CD4-positive, alpha-beta T cell treated with Interleukin-10 for 1 hour (primary cell): ENCODE measurements around the gene KIF26B.
"Not testable (repeated sequence)": the region's sequence is repeated elsewhere in the genome, so short reads cannot be mapped to it uniquely, and the experiment has no call there.

Source experiments
- DNase-seq: peaks from one replicate; pipeline ENCODE4 v3.0.0-alpha.2; 2020

The KIF26B gene

DNA sequence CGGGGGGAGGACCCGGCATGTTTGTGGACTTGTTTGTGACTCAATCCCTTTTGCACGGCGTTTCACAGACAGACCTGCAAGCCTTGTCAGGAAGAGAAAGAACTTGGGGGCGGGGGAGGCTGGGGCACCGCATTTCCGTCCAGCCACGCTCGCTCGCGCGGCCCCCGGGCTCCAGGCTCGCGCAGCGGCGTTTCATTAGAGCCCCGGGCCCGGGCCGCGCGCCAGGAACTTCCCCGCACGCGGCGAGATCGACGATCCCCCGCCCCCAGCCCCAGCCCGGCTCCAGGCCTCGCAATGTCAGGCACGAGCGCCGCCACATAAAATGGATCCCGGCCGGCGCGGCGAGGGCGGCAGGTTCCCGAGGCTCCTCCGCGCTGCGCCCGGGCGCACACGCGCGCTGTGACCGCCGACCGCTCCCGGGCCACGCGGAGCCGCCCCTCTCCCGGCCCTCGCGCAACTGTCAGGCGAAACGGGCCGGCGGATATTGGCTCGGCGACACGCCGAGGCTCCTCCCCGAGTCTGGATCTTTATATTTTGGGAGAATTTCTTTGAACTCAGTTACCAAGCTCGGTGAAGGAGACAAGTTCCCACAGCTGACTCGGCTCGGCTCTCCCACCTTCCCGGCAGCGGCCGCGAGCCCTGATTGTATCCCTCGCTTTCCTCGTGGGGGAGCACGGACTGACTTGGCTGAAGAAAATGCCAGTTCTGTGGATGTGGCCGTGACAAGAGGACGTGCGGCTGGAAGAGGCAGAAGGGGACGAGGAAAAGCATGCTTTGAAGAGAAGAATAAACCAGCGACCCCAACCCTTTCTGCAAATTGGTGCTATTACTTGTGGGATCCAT lies at the start of gene KIF26B:
TSS of gene KIF26B (plus strand) at position 557 of the 843 bp plus-strand sequence. CDS start 440 bp downstream, outside the sequence.
- DNase-seq, result no peak

DNA sequence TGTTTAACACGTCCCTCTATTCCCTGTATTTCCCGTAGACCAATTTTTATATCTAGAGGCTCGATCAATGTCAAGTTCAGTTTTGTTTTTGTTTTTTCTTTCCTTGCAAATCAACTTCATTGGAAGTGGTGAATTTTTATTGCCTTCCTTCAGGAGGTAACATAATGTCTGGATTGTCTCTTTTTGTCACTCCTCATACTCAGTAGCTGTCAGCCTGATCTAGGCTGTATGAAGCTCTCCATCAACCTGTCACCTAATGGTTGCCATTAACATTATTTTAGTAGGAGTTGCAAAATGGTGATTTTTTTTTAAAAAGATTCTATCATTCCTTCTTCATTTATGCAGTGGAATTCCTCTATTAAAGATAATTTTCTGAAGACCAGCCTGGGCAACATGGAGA lies 49.7 kb upstream of the KIF26B start:
- no peak for DNase-seq

DNA sequence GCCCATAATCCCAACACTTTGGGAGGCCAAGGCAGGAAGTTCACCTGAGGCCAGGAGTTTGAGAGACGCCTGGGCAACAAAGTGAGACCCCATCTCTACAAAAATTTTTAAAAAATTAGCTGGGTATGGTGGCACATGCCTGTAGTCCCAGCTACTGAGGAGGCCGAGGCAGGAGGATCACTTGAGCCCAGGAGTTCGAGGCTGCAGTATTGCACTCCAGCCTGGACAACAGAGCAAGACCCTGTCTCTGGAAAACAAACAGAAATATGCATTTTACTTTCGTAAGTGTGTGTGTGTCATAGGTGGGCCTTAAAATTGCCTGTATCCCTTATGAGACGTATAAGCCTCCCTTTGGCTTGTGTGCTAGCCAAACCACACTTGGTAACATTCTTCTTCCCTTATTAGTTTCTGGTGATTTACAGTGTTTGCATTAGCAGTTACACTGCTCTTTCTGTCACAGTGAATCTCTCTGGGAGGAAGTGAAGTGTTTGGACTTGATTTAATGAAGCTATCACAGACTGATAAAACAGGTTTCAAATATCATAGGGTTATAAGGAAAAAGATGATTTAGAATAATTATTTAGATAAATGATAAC lies 48.9 kb upstream of the KIF26B start:
- DNase-seq, result no peak

DNA sequence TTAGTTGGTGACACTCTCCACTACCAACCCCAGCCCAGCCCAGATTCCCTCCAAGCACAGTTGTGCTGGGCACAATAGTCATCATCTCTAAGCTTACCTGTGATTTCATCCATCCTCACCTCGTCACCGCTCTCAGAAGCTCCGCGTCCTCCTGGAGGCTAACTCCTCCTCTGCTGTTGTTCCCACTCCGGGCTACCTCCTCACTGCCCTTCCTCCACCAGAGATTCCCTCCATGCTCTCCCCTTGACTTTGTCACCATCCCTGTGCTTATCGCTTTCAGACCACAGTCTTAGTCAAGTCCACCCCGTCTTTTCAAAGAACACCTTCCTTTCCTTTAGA lies 47.0 kb upstream of the KIF26B start:
- DNase-seq, result no peak

DNA sequence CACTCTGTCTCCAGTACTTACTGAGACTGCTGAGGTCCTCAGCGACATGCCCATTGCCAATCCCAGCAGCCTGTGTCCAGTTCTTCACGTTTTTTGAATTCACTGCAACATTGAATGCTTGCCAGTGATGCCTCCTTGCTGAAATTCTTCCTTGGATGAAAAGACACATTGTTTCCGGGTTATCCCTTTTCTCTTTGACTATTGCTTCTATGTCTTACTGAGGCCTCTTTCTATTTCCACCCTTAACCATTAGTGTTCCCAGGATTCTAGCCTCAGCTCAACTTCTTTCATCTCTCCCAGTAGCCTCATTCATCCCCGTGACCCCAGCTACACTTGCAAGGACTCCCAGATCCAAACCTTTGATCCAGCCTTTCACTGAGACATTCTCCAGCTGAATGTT lies 46.5 kb upstream of the KIF26B start:
- DNase-seq, result no peak

DNA sequence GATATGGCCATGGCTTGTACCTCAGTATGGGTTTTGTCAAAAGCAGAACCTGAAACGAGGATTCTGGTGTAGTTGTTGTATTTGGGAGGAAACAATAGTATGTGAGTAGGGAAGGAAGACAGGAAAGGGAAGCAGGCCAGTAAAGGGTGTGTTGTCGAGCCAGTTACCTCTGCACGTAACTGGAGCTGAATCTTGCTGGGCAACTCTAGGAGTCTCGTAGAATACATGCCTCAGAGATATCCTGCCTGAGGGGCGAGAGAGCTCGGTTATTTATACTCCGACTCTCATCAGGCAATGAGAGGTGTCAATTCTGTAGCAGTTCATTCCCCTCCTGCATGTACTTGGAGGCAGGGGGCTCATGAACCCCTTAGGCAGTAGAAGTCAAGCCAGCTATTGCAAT lies 45.9 kb upstream of the KIF26B start:
- no peak for DNase-seq

DNA sequence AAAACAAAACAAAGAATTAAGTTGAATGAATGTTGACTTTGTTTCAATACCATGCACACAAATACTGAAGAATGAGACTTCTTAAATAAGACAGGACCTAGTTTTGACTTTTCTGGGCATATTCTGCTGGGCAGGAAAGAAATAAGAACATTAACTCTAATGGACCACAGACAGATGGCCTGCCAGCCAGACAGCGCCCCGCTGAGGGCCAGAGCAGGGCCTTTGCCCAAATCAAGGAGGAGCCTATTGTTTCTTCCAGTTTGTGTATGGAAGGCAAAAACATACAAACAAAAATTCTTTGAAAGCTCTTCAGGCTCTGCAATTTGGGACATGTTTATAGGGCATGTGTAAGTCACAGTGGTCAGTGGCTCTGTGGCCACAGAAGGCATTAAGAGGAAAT lies 44.4 kb upstream of the KIF26B start:
- DNase-seq, result no peak

DNA sequence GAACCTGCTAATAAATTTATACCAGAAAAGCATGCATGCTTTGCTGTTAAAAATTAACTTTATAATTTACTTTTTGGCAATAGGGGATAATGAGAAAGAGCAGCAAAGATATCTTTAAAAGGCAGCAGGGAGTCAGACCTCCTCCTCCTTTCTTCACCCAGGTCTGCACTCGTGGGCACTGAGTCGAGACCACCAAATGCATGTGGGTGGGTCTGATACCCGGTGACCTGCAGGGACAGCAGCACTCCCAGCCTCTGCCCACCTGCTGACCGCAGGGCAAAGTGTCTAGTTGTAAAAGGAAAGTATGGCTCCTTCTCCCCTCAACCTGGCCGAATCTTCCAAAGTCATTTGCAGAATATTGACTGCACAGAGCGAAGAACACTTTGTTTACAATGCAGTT lies 43.7 kb upstream of the KIF26B start:
- DNase-seq, result no peak

DNA sequence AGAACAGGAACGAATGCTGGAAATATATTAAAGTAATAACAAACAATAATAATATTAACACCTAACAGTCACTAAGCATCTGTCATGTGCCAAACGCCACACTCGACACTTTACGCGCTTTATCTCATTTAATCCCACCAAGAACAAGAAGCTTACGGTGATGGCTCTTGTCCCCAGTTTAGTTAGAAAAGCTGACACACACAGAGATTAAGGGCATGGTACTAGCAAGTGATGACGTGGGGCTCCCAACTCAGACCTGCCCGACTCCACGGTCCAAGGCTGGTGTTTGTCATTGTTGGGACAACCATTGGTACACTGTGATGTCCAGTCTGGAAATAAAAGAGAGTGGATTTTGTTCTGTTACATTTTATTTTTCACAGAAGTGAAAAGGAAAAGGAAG lies 41.1 kb upstream of the KIF26B start:
- DNase-seq, result no peak

DNA sequence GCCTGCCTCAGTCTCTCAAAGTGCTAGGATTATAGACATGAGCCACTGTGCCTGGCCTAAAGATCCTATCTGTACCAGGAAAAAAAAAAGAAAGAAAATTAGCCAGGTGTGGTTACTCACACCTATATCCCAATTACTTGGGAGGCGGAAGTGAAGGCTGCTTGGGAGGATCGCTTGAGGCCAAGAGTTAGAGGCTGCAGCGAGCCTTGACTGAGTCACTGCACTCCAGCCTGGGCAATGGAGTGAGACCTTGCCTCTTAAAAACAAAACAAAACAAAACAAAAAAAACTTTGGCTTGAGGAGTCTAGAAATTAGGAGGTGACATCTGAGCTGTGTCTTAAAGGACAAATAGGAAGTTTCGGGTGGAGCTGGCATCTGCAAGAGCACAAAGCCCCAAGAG lies 38.7 kb upstream of the KIF26B start:
- DNase-seq, result no peak

DNA sequence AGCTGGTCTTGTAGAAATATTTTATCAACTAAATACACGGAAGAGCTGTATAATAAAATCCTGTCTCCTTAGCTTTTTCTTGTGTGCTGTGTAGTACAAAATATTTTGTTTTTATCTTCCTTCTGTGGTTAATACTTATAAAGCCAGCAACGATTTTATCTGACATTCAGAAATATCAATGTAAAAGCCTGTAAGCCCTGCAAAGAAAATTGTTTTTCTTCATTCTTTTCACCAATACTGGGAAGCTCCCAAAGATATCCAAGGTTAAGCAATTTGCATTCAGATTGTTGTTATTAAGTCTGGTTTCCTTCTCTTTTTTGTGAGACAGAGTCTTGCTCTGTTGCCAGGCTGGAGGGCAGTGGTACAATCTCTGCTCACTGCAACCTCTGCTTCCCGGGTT lies 38.0 kb upstream of the KIF26B start:
- DNase-seq, result no peak

DNA sequence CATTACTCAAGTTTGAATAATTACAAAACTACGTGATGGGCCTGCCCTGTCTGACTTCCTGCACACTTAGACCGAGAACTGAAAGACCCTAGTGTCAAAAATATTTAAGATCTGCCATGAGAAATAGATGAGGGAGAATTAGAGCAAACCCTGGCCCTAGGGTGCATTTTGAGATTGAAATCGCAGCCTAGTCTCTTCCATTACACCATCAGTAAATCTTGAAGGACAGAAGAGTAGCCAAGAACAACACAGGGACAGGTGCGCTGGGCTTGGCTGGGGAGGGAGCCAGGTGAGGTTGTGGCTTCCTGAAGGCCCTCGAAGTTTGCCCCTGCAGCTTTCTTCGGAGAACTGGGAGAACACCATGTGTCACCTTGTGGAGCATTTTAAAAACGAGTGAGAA lies 36.7 kb upstream of the KIF26B start:
- no peak for DNase-seq

DNA sequence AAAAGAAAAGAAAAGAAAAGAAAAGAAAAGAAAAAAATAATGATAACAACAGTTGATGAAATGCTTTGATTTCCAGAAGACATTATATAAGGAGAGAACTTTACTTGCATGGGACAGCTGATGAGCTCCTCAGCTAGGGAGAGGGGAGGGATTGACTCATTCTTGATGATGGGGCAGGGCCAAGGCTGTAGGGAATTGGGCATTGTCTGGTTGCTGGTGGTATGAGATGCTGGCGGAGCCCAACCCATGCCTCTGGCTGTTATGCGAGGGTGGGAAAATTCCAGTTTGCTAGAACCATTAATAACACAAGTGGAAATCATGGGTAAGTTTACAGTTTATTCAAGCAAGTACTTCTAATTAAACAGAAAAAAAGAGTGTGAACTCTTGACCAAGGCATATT lies 36.0 kb upstream of the KIF26B start:
- no peak for DNase-seq

DNA sequence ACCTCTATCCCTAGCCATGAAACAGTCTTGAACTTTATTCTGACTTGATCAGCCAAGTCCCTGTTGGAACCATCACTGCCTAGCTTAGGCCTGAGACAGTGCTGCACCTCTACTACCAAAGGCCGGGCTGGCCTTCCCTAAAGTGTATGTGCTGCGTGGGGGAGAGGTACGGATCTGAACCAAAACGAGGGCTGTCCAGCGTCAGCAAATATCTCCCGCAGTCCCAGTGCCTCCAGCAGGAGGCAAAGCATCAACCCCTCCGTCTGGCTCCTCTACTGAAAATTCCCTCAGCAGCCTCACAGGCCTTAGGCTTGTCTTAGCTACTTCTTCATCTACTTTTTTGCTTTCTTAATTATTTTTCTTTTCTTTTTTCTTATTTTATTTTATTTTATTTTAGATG lies 33.3 kb upstream of the KIF26B start:
- no peak for DNase-seq

DNA sequence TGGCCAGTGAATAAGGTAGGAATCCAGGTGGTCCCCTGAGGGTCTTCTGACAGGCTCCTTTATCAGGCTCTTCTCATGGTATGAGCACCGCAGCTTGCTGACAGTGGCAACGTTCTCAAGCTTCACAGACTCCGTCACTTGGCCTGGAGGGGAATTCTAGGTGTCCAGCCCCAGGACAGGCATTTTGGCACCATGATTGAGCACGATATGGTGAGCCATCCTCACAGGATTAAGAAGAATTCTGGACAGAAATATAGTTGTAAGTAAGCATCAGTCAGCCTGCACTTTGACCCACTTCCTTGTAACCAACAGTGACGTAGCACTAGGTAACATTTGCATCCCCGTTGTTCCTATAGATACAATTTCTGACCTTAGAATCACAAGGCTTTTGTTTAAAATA lies 30.5 kb upstream of the KIF26B start:
- DNase-seq, result no peak

DNA sequence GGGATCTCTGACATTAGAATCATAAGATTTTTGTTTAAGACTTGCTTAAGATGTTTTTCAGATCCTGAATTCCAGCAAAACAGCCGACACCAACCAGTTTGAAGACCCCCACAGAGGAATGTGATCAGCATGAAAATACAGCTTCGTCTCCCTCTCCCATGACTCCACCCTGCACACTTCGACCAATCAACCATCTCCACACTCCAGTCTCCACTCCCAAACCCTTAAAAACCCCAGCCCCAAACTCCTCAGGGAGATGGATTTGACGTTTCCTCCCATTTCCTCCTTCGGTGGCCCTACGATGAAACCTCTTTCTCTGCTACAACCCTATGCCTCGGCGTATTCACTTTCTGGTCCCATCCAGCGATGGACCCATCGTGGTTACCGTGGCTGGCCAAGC lies 30.1 kb upstream of the KIF26B start:
- DNase-seq, result no peak

DNA sequence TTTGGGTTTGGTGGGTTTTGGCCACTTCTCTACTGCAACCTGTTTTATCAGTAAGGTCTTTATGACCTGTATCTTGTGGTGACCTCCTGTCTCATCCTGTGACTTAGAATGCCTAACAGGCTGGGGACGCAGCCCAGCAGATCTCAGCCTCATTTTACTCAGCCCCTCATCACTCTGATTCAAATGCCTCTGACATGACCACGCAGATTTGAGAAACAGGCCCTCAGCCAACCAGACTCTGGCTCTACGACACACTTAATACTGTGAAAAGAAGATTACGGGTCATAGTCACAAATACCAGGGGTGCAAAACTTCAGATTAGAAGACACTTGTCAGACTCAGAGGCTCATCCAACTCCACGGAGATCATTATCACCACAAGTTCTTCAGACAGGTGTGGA lies 28.3 kb upstream of the KIF26B start:
- no peak for DNase-seq

DNA sequence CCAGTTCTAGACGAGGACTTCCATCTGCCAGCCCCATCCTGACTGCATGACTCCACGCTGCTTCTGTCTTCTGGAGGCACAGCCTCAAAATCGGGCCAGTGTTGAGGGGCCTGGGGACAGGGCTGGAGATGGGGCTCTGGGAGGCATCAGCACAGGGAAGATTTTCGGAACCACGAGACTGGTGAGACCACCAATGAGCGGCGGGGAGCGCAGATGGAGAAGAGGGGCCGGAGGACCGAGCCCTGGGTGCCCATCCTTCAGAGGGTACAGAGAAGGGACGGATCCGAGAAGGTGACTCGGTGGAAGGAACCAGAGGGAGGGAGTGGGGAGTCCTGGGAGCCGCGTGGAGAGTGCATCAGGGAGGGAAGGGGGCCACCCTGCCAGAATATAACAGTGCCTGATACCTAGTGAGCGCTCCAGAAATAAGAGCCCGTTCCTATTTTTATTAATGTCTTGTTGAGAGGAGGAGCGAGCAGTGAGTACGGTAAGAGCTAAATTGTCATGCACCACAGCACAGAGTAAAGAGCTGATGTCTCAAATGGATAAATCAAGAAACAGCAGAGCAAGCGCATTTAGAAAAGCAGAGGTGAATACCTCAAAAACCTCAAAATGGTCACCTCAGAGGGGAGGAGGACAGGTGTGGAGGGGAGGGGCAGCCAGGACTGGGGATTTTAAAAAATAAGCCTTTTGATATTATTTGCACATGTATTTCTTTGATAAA lies 26.2 kb upstream of the KIF26B start:
- DNase-seq, result no peak

DNA sequence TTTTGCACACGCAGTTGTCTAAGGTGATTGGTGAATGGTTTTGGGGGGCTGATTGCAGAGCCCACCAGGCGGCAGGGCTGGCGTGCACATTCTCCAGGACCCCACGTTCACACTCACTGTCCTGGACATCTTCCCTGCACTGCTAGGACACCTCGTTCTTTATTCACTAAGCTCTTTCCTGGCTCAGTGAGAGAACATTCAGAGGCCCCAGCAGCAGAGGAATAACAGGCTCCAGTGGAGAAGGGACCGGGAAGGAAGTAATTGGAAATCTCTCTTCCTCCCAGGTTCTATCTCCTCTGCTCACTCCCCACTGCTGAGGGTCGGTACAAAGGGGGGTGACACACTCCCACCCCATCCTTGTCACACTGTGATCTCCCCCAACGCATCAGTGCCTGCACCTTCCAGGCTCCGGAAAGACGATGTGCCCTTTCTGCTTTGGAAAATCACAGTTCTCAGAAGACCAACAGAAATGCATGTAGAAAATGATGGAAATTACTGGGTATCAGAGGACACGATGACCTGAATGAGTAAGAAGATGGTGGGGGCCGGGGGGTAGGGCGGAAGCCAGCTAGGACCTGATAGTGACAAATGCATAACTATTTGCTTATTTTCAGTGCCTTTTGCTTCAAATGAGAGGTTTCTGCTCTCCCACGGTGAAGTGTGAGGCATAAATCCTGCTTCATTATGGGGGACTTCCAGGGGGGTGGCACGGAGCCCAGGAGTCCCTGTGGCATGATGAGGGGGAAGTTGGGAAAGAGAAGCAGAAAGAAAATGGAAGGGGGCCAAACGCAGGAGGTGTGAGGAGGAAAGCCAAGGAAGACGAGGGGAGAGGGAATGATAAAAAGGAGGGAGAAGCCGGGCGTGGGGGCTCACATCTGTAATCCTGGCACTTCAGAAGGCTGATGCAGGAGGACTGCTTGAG lies 25.2 kb upstream of the KIF26B start:
- no peak for DNase-seq

DNA sequence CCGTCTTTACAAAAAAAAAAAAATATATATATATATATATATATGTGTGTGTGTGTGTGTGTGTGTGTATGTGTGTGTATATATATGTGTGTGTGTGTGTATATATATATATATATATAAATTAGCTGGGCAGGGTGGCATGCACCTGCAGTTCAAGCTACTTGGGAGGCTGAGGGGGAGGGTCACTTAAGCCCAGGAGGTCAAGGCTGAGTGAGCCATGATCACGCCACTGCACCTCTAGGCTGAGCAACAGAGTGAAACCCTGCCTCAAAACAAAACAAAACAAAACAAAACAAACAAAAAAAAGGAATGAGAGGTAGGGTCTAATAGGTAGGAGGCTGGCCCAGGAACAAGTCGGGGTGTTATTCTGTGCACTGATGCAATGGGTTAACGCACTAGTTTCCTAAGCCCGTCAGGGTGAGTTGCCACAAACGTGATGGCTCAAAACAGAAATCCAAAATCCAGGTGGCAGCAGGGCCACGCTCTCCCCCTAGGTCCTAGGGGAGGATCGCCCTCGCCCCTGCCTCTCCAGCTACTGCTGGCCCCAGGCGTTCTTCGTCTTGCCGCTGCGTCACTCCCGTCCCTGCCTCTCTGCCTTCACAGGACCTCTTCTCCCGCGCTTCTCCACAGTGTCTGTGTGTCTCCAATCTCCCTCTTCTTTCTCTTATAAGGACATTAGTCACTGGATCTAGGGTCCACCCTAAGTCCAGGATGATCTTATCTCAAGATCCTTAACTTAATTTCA lies 24.3 kb upstream of the KIF26B start:
- DNase-seq, result not testable (repeated sequence)

DNA sequence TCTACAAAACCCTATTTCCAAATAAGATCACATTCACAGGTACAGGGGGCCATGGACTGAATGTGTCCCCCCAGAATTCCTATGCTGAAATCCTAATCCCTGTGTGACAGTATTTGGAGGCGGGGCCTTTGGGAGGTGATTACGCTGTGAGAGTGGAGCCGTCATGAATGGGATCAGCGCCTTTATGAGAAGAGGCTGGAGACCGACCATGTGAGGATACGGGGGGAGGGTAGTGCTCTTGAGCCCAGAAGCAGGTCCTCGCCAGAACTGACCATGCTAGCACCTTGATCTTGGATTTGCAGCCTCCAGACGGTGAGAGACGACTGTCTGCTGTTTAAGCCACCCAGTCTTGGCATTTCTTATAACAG lies 23.8 kb upstream of the KIF26B start:
- no peak for DNase-seq

DNA sequence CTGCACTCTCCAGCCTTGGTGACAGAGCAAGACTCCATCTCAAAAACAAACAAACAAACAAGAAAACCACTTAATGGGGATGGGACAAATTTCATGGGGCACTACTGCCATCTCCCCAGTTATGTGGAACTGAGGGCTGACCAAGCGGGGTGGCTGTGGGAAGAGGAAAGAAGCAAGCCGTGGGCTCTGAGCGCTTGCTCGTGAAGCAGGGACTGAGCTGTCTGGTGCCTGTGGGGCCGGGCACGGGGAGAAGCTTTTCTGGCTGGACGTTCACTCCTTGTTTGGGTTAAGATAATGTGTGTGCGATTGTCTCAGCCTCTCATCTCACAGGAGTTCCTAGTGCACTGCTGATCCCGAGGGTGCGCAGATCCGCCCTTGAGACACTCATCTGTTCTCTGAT lies 22.0 kb upstream of the KIF26B start:
- no peak for DNase-seq
